ENCODE measurements around the gene SLC23A3.

The SLC23A3 gene

DNA sequence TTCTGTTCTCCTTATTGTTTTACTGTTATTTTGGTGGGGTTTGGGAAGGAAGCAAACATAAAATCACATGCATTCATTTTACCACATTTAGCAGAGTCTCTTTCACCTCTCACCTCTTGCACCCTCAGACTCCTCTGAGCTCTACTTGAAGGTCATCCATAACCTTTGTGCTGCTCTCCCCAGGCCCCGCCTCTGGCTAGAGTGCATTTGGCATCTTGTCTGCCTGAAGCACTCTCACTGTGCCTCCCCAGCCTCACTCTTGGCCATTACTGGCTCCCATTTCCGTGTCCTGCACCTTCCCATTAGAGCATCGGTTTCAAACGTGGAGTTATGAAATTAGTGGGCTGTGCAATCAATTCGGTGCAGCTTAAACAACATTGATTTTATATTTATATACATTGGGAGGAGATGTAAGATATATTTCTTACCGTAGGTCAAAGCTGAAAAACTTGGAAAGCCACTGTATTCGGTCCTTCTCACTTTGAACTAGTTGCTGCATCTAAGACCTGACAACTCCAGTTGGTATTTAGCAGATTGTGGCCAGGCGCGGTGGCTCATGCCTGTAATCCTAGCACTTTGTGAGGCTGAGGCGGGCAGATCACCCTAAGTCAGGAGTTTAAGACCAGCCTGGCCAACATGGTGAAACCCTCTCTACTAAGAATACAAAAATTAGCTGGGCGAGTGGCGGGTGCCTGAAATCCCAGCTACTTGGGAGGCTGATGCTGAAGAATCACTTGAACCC lies 29.8 kb upstream of the SLC23A3 start:
- DNase-seq = no peak

GRCh38 chr2:219198974-219199373 lies 29.1 kb upstream of the SLC23A3 start:
- Histone ChIP-seq H3K4me1 (no peaks in the 10 kb centered on the region), H3K36me3 (no peaks in the 10 kb centered on the region), H3K27ac (no peak overlapping the region), H3K27me3 (peaks cover 0 to 33% of the 10 kb centered on the region in 2 donors), H3K9me3 (no peaks in the 10 kb centered on the region), H3K4me3 (no peak overlapping the region)
- DNase-seq = no peak
- intact Hi-C loops (cut with DNase I; ENCODE audit: low total_unique reads) = loop anchor here (10.0 kb wide), 1 partner anchor 504 kb away; no protein-coding TSS in a partner anchor
- no peak for TF ChIP-seq CTCF (IDR thresholded peaks at IDR 0.05)

More for the DNA sequence above, 29.8 kb upstream of the SLC23A3 start:
- intact Hi-C loops (cut with DNase I; ENCODE audit: low total_unique reads) = loop anchor here (10.0 kb wide), 1 partner anchor 505 kb away; no protein-coding TSS in a partner anchor
- no peaks in the 10 kb centered on the region for H3K36me3 ChIP-seq
- TF ChIP-seq CTCF (IDR thresholded peaks at IDR 0.05) = no peak
- H3K4me3 ChIP-seq = no peak overlapping the region
- H3K27me3 ChIP-seq = peaks cover 0 to 33% of the 10 kb centered on the region in 2 donors
- H3K4me1 ChIP-seq = no peaks in the 10 kb centered on the region
- H3K9me3 ChIP-seq = no peaks in the 10 kb centered on the region
- no peak overlapping the region for H3K27ac ChIP-seq

DNA sequence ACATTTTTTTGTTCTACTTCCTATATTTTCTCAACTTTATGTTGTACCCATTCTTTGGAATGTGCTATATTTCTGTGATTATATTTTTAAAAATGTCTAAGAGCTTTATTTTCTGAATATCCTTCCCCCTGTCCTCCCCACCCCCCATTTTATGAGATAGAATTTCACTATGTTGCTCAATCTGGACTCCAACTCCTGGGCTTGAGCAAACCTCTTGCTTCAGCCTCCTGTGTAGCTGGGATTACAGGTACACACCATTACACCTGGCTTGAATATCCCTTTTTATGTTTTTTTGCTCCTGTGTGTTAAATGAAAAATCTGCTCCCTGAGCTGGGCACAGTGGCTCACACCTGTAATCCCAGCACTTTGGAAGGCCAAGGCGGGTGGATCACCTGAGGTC lies 27.6 kb upstream of the SLC23A3 start:
- intact Hi-C loops (cut with DNase I; ENCODE audit: low total_unique reads) = loop anchor here (10.0 kb wide), 1 partner anchor 503 kb away; no protein-coding TSS in a partner anchor
- H3K27ac ChIP-seq = no peak overlapping the region
- H3K4me3 ChIP-seq = no peak overlapping the region
- H3K27me3 ChIP-seq = peaks cover 0 to 33% of the 10 kb centered on the region in 2 donors
- H3K4me1 ChIP-seq = no peaks in the 10 kb centered on the region
- H3K36me3 ChIP-seq = no peaks in the 10 kb centered on the region
- no peak for TF ChIP-seq CTCF (IDR thresholded peaks at IDR 0.05)
- H3K9me3 ChIP-seq = no peaks in the 10 kb centered on the region
- no peak for DNase-seq

- no peak for DNase-seq
- Histone ChIP-seq H3K36me3 (peaks cover 24 to 30% (median 29%) of the 10 kb centered on the region in 3 donors), H3K4me3 (no peak overlapping the region), H3K27ac (no peak overlapping the region), H3K4me1 (no peaks in the 10 kb centered on the region), H3K9me3 (no peaks in the 10 kb centered on the region), H3K27me3 (no peaks in the 10 kb centered on the region)
- TF ChIP-seq CTCF (IDR thresholded peaks at IDR 0.05) = no peak
- intact Hi-C loops (cut with DNase I; ENCODE audit: low total_unique reads) = no loop called here
These were observed 17.1 kb upstream of the SLC23A3 start for GRCh38 chr2:219186754-219187456.

DNA sequence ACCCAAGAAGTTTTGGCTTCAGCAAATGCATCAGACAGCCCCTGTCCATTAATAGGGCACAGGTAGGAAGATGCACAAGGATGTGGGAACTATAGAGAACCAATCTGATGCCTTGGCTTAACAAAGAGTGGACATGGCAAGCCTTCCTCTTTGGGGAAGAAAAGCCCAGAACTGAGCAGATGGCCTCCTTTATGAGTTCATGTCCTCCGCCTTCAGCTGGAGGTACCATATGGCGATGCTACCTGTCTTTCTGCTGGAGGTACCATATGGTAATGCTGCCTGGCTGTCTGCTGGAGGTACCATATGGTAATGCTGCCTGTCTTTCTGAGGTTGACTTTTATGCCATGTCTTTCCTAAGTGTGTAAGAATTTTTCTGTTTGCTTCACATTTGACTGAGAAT lies 14.3 kb upstream of the SLC23A3 start:
- TF ChIP-seq CTCF (IDR thresholded peaks at IDR 0.05) = no peak
- DNase-seq = no peak
- Histone ChIP-seq H3K36me3 (peaks cover 47 to 55% (median 54%) of the 10 kb centered on the region in 3 donors), H3K9me3 (no peaks in the 10 kb centered on the region), H3K27ac (no peak overlapping the region), H3K4me1 (peaks cover under 1 to 12% (median 10%) of the 10 kb centered on the region in 4 donors), H3K27me3 (no peaks in the 10 kb centered on the region), H3K4me3 (no peak overlapping the region)
- intact Hi-C loops (cut with DNase I; ENCODE audit: low total_unique reads) = no loop called here
